ENCODE measurements around the gene COP1. TPM values are rescaled to one million over a fixed set of nuclear protein-coding genes. Genes with fewer than 3 reads are reported as not detected.
"Not testable (repeated sequence)": the region's sequence is repeated elsewhere in the genome, so short reads cannot be mapped to it uniquely, and the experiment has no call there.

Gene COP1
- polyA plus RNA-seq, 3 donors: 15.9 to 35.3 (median 20.8) TPM

- 55 to 77% (median 74%) methylated on average over 9 of the region's 9 CpGs for WGBS, 3 donors
- H3K27ac ChIP-seq (ENCODE audit: low read depth, low read length): not testable (repeated sequence)
Measured at GRCh38 chr1:176204655-176205054, 2.4 kb downstream of the COP1 start.

- H3K27ac ChIP-seq (ENCODE audit: low read depth, low read length): no peak overlapping the region
- WGBS, 3 donors: 45 to 75% (median 70%) methylated on average over 4 of the region's 4 CpGs
Measured at GRCh38 chr1:176203735-176204134, 3.4 kb downstream of the COP1 start.

DNA sequence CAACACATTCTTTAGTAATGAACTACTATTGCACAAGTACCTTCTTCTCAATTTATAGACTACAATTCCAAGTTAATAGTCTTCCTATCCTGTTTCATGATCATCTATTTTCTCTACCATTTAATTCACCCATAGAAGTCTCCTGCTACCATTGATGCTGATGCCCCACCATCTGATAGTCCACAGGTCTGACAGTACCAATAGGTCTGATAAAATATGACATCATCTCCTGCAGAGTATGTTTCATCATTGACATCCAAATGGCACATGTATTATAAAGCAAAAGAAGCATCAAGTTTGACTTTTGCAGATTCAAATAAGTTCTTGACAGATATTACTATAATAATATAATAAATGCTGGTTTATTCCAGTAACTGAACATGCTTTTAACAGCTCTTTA is 5.5 kb downstream of the COP1 start:
- H3K27ac ChIP-seq (ENCODE audit: low read depth, low read length): no peak overlapping the region

- 64 to 82% (median 79%) methylated on average over 1 of the region's 1 CpG for WGBS, 3 donors
- H3K27ac ChIP-seq (ENCODE audit: low read depth, low read length): no peak overlapping the region
Measured at GRCh38 chr1:176199707-176200106, 7.4 kb downstream of the COP1 start.

DNA sequence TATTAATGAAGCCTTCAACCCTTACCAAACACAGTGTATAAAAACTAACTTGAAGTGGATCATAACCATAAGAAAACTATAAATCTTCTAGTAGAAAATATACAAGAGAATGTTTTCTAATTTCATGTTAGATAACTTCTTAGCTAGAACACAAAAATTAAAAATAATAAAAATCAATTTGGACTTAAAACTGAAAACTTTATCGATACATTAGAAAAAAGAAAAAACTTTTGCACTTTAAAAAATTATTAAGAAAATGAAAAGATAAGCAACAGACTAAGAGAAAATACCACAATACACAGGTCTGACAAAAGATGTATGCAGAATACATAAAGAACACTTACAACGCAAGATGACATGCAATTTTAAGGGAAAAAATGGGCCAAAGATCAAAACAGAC is 8.7 kb downstream of the COP1 start:
- H3K27ac ChIP-seq (ENCODE audit: low read depth, low read length): no peak overlapping the region
- 97 to 100% (median 98%) methylated on average over 2 of the region's 2 CpGs for WGBS, 3 donors

- H3K27ac ChIP-seq (ENCODE audit: low read depth, low read length): no peak overlapping the region
- WGBS, 3 donors: 93 to 95% (median 94%) methylated on average over 5 of the region's 5 CpGs
Measured at GRCh38 chr1:176196728-176197127, 10.4 kb downstream of the COP1 start.

DNA sequence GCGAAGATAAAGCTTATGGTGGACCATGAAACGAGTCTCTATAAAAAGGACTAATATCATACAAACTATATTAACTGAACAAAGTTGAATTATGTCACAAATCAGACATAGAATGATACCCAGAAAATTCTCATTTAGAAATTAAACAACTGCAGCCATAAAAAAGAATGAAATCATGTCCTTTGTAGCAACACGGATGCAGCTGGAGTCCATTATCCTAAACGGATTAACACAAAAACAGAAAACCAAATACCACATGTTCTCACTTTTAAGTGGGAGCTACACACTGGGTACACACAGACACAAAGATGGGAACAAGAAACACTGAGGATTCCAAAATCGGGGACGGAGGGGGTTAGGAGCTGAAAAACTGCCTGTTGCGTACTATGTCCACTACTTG is 11.5 kb downstream of the COP1 start:
- WGBS, 3 donors: 85 to 89% (median 86%) methylated on average over 7 of the region's 7 CpGs
- H3K27ac ChIP-seq (ENCODE audit: low read depth, low read length): no peak overlapping the region

DNA sequence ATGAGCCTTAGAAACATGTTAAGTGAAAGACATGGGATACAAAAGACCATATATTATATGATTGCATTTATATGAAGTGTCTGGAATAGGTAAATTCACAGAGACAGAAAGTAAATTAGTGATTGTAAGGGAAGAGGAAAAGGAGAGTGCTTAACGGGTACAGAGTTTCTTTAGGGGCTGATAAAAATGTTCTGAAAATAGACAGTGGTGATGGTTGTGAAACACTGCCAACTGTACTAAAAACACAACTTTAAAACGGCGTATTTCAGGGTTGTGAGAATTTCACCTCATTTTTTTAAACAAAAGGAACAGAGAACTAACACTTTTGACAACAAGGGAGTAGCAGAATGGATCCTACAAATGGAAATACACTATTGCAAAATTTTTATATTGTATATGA is 13.4 kb downstream of the COP1 start:
- WGBS, 3 donors: 54 to 80% (median 65%) methylated on average over 3 of the region's 3 CpGs
- no peak overlapping the region for H3K27ac ChIP-seq (ENCODE audit: low read depth, low read length)

DNA sequence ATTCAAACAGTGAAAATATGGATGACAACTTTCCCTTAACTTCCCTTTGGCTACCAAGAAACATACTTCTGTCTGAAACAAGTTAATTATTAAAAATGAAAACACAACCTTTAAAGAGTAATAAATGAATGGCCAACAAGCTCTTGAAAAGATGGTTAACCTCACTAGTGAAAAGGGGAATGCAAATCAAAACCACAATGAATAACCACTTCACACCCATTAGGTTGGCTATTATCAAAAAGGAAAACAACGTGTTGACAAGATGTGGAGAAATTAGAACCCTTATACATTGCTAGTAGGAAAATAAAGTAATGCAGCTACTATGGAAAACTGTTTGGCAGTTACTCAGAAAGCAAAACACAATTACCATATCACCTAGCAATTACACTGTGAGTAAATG is 14.1 kb downstream of the COP1 start:
- WGBS, 3 donors: 46 to 86% (median 78%) methylated on average over 1 of the region's 1 CpG

DNA sequence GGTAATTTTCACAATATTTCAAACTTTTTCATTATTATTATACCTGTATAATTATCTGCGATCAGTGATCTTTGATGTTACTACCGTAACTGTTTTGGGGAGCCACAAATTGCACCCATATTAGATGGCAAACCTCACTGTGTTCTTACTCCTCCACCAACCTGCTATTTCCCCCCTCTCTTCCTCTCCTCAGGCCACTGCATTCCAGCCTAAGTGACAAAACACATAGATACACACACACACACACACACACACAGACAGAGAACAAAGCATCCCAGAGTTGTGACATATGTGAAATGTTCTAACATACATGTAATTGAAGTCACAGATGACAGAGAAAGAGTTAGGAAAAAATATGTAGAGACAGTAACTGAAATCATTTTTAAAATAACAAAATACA is 18.5 kb downstream of the COP1 start:
- H3K27ac ChIP-seq (ENCODE audit: low read depth, low read length): no peak overlapping the region
- 97 to 99% (median 97%) methylated on average over 2 of the region's 2 CpGs for WGBS, 3 donors

More for the DNA sequence above, 14.1 kb downstream of the COP1 start:
- H3K27ac ChIP-seq (ENCODE audit: low read depth, low read length): no peak overlapping the region

- WGBS, 3 donors: 96 to 98% (median 98%) methylated on average over 3 of the region's 3 CpGs
- H3K27ac ChIP-seq (ENCODE audit: low read depth, low read length): no peak overlapping the region
Measured at GRCh38 chr1:176187001-176187400, 20.1 kb downstream of the COP1 start.

GRCh38 chr1:176183618-176184017 is 23.5 kb downstream of the COP1 start:
- WGBS, 3 donors: 72 to 84% (median 83%) methylated on average over 3 of the region's 3 CpGs
- no peak overlapping the region for H3K27ac ChIP-seq (ENCODE audit: low read depth, low read length)

DNA sequence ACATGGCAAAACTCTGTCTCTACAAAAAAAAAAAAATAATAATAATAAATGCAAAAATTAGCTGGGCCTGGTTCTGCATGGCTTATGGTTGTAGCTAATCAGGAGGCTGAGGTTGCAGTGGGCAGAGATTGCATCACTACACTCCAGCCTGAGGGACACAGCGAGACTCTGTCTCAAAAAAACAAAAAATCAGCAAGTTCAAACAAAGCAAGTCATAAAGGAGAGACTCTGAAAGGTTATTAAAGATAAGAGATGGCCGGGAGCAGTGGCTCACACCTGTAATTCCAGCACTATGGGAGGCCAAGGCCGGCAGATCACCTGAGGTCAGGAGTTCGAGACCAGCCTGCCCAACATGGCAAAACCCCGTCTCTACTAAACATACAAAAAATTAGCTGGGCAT is 28.8 kb downstream of the COP1 start:
- WGBS, 3 donors: 73 to 87% (median 78%) methylated on average over 5 of the region's 5 CpGs
- H3K27ac ChIP-seq (ENCODE audit: low read depth, low read length): no peak overlapping the region

GRCh38 chr1:176177764-176178163 is 29.3 kb downstream of the COP1 start:
- no peak overlapping the region for H3K27ac ChIP-seq (ENCODE audit: low read depth, low read length)
- 74 to 87% (median 81%) methylated on average over 2 of the region's 2 CpGs for WGBS, 3 donors

DNA sequence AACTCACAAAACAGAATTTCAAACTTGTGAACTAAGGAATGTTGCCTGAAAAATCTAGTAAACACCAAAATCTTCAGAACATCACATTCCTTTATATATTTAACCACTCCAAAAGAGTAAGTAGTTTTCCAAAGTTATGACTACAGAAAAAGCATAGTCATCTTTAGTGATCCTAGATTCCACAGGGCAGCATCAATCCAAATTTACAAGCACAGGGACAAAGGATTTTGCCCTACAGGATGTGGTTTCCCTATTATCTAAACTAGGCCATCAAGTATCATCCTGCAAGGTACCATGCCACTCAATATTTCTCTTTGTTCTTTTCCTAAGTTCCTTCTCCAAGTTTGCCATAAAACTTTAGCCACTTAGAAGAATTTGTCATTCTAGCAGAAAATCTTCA is 33.0 kb downstream of the COP1 start:
- H3K27ac ChIP-seq (ENCODE audit: low read depth, low read length): no peak overlapping the region

DNA sequence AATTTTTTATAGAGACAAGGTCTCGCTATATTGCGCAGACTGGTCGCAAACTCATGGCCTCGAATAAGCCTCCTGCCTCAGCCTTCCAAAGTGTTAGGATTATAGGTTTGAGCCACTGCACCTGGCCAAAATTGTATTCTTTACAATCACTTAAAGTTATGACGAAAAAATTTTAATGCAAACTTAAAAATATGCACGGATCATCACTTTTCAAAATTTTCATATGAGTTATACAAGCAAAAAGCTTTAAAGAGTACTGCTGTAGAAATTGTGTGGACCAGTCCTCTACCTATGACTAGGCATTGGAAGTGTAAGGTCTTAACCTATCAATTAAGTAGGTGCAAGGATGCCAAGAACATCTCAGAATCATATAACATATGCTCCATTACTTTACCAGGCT is 34.9 kb downstream of the COP1 start:
- H3K27ac ChIP-seq (ENCODE audit: low read depth, low read length): no peak overlapping the region
- WGBS, 3 donors: 96 to 98% (median 97%) methylated on average over 6 of the region's 6 CpGs

DNA sequence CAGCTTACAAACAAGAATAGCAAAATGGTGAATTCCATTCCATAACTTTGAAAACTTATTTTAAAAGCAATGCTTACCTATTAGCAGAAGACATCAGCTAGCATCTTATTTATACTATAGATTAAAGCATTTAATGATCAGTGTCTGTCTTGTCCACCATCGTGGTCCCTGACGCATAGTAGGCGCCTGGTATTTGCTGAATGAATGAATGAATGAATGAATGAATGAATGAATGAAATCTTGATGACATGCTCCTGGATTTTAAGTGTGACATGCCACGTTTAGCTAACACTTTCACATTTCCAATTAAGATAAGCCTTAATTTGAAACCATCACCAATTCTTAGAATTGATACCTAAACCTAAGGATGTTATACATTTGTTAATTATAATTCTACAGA is 39.9 kb downstream of the COP1 start:
- no peak overlapping the region for H3K27ac ChIP-seq (ENCODE audit: low read depth, low read length)
- 92 to 95% (median 93%) methylated on average over 4 of the region's 4 CpGs for WGBS, 3 donors

- no peak overlapping the region for H3K27ac ChIP-seq (ENCODE audit: low read depth, low read length)
- 89 to 100% (median 93%) methylated on average over 2 of the region's 2 CpGs for WGBS, 3 donors
Measured at GRCh38 chr1:176165573-176165972, 41.5 kb downstream of the COP1 start.

DNA sequence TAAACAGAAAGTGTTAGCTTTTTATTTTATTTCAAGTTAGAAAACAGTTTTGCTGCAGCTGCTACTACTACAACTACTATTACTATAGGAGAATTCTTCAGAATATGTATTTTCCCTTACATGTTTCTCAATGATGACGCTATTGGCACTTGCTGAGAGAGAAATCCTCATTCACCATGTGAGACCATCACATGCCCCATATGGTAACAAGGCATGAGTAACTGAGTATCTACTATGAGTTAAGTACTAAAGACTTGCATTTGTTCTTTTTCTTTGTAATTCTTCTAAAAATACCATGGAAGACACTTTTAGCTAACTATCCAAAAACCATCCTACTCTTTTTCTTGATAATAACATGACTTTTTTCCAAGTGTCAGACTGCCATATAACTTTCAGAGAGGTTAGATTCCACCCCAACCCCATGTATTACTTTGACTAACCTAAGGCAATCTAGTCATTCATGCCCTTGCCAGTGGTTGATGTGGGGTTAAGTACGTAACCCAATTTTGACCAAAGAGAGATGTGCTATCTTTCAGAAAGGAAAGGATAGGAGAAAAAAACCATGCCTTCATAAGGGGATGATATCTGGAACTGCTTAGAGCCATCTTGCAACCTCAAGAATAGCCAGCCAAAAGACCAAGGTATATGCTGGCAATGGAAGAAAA is 42.9 kb downstream of the COP1 start:
- no peak overlapping the region for H3K27ac ChIP-seq (ENCODE audit: low read depth, low read length)
- WGBS, 3 donors: 96 to 97% (median 97%) methylated on average over 2 of the region's 2 CpGs

DNA sequence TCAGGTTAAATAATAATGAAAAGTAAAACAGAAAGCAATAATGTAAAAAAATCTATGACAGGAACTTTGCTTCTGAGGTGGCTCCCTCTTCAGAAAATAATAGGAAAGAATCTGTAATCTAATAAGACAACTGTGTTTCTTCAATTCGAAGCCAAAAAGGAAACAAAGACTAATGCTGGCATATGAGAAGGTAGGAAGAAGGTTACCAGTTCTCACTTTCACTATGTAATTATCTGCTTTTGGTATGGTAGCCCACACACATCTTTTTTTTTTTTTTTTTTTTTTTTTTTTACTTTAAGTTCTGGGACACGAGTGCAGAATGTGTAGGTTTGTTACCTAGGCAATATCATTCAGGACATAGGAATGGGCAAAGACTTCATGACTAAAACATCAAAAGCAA is 47.1 kb downstream of the COP1 start:
- 46 to 93% (median 88%) methylated on average over 2 of the region's 2 CpGs for WGBS, 3 donors
- H3K27ac ChIP-seq (ENCODE audit: low read depth, low read length): no peak overlapping the region

- WGBS, 3 donors: 96 to 99% (median 99%) methylated on average over 3 of the region's 3 CpGs
- no peak overlapping the region for H3K27ac ChIP-seq (ENCODE audit: low read depth, low read length)
Measured at GRCh38 chr1:176157995-176158394, 49.1 kb downstream of the COP1 start.
